ENCODE data around the gene GPR132. TPM values are rescaled to one million over a fixed set of nuclear protein-coding genes. Genes with fewer than 3 reads are reported as not detected.

GPR132 gene
- total RNA-seq, 2 donors from 2014 or later = 0.67 to 1.2 TPM

DNA sequence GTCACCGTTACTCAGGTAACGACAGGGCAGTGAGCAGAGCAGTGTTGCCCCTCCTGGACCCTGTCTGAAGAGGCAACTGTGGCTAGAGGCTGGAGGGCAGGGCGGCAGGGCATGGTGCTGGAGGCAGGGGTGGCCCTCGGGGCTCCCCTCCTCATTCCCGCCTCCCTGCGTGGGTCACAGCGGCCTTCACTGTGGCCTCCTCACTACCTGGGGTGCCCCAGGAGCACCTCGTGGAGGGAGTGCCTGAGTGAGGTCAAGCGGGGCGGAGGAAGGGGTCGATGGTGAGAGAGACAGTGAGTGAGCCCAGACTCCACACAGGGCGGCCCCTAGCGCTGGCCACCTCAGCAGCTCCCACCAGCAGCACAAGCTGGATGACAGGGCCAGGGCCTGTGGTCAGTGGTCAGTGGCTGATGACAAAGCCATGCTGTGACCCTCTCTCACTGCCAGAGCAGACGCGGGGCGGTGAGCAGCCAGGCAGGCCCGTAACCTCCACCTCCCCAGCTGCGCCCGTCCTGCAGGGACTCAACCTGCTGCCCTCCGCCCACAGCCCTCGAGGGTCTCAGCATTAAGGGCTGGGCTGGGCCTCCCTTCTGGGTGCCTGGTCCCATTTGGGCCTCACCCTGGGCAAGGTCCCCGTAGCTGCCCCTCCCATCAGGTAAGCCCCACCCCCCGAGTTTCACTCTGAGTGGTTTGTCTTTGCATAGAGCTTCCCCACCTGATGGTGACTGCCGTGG, 17.8 kb downstream of the GPR132 start:
- TF ChIP-seq, protein P1, sequence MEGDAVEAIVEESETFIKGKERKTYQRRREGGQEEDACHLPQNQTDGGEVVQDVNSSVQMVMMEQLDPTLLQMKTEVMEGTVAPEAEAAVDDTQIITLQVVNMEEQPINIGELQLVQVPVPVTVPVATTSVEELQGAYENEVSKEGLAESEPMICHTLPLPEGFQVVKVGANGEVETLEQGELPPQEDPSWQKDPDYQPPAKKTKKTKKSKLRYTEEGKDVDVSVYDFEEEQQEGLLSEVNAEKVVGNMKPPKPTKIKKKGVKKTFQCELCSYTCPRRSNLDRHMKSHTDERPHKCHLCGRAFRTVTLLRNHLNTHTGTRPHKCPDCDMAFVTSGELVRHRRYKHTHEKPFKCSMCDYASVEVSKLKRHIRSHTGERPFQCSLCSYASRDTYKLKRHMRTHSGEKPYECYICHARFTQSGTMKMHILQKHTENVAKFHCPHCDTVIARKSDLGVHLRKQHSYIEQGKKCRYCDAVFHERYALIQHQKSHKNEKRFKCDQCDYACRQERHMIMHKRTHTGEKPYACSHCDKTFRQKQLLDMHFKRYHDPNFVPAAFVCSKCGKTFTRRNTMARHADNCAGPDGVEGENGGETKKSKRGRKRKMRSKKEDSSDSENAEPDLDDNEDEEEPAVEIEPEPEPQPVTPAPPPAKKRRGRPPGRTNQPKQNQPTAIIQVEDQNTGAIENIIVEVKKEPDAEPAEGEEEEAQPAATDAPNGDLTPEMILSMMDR (IDR thresholded peaks at IDR 0.05) = no peak
- Histone ChIP-seq H3K27me3 (no peaks in the 10 kb centered on the region), H3K27ac (no peak overlapping the region), H3K9me3 (no peaks in the 10 kb centered on the region), H3K36me3 (no peaks in the 10 kb centered on the region), H3K4me3 (no peak overlapping the region), H3K4me1 (no peaks in the 10 kb centered on the region)
- DNase-seq (ENCODE audit: low spot score) = no peak

DNA sequence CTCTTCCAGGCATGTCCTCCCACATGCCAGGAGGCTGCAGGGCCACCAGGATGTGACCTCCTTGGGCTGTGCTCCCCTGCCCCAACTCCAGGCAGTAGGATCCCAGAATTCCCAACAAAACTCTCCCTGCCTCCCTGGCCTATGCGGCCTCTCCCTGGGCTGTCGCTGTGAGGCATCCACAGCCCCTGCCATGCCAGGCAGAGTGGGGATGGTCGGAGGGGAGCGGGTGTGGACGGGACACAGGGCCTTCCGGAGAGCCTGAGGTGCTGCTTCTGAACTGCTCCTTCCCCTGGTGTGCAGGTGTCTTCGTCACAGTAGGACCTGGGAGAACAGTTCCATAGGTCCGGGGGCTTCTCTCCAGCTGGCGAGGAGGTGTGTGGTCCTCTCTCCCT, 18.3 kb downstream of the GPR132 start:
- H3K27ac ChIP-seq = no peak overlapping the region
- H3K36me3 ChIP-seq = no peaks in the 10 kb centered on the region
- no peaks in the 10 kb centered on the region for H3K4me1 ChIP-seq
- no peaks in the 10 kb centered on the region for H3K27me3 ChIP-seq
- H3K9me3 ChIP-seq = no peaks in the 10 kb centered on the region
- no peak for DNase-seq (ENCODE audit: low spot score)
- TF ChIP-seq, protein P1 (IDR thresholded peaks at IDR 0.05) = no peak
- no peak overlapping the region for H3K4me3 ChIP-seq

DNA sequence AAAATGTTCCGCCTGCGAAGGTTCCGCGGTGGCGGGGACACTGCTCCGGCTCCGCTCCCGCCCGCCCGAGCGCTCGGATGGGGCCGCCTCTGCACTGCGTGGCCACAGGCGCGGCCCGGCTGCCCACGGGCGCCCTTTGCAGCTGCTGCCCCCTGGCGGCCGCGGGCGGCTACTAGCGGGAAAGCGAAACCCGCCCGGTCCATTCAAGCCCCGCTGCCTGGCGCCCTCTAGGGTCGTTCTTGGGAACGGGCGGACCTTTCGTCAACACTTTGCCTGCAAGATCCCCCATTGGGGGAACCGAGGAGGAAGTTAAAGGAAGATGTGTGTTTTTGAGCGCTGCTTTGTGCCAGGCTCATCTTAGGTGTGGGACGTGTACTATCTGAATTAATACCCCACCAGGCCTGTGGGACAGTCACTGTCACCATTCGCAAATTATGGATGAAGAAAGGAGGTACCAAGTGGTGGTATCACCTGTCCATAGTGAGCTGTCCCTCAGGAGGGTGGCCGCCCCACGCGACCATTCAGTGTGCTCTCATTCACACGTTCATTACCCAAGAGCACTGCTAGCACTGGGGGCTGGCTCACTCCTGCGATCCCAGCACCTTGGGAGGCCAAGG, 19.4 kb downstream of the GPR132 start:
- H3K4me1 ChIP-seq = no peaks in the 10 kb centered on the region
- no peaks in the 10 kb centered on the region for H3K27me3 ChIP-seq
- TF ChIP-seq, protein P1 (IDR thresholded peaks at IDR 0.05) = peak; percentile 90 to 99
- H3K27ac ChIP-seq = no peak overlapping the region
- H3K4me3 ChIP-seq = no peak overlapping the region
- H3K9me3 ChIP-seq = no peaks in the 10 kb centered on the region
- H3K36me3 ChIP-seq = no peaks in the 10 kb centered on the region
- DNase-seq (ENCODE audit: low spot score) = peak; percentile 89

DNA sequence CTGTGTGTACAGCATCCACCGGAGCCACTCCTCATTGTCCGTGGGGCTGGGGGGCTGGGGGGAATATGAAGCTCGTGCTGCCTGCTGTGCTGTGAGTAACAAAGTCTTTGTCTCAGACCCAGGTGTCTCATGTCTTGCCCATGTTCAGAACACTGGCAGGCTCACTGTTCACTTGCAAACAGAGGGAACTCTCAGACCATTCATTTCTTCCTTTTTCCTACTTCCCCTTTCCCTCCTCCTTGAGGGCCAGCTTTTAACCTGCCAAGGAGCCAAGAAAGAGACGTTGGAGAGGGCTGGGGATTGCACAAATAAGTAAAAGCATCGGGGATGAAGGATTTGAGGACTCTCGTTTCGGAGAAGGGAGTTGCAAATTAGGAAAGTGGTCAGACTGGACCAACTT, 21.6 kb downstream of the GPR132 start:
- TF ChIP-seq, protein P1 (IDR thresholded peaks at IDR 0.05) = no peak
- no peak for DNase-seq (ENCODE audit: low spot score)
- Histone ChIP-seq H3K9me3 (no peaks in the 10 kb centered on the region), H3K4me1 (no peaks in the 10 kb centered on the region), H3K4me3 (no peak overlapping the region), H3K27ac (no peak overlapping the region), H3K27me3 (no peaks in the 10 kb centered on the region), H3K36me3 (no peaks in the 10 kb centered on the region)

DNA sequence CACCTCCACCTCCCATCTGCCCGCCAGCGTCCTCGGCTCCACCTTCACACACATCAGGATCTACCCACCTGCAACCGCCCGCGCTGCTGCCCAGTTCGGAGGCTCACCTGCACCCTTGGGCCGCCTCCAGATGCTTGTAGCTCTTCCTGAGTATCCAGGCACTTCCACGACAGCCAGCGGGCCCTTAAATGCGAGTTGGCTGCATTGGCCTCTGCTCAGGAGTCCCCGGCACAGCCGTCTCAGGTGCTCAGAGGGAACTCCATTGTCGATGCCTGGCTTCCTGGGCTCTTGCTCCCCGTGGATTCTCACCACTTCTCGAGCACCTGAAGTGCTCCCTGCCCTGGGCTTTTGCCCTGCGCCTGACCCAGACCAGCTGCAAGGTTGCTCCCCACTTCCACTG, 22.4 kb downstream of the GPR132 start:
- Histone ChIP-seq H3K27ac (no peak overlapping the region), H3K4me3 (no peak overlapping the region), H3K27me3 (no peaks in the 10 kb centered on the region), H3K9me3 (no peaks in the 10 kb centered on the region), H3K36me3 (no peaks in the 10 kb centered on the region), H3K4me1 (no peaks in the 10 kb centered on the region)
- DNase-seq (ENCODE audit: low spot score) = no peak
- TF ChIP-seq, protein P1 (IDR thresholded peaks at IDR 0.05) = no peak
